Activated CD8-positive, alpha-beta memory T cell treated with anti-CD3 and anti-CD28 coated beads, Interleukin-2, amount 50 U/mL, for 24 hours (primary cell): Measurements from ENCODE around the gene TET3.

Experiments used
- DNase-seq: peaks from one replicate; pipeline ENCODE4 v3.0.0-alpha.2; 2020; ENCODE audit errors: extremely low read depth

The TET3 gene

DNA sequence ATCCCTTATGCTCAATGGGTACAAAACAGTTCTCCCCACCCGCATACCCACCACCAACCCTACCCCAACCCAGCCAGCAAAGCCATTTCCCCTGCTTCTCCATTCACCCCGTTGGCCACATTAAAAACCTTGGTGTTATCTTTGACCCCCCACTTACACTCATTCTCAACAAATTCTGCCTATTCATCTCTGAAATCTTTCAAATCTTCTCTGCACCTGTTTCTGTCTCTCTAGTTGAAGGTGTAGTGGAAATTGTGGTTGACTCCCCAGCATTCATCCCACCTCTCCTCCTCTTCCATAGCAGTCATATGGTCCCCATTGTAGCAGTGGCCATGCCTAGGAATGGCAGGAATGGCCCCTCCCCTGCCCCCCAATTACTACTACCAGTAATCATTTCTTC is 20.5 kb upstream of the TET3 start:
- DNase-seq = no peak

DNA sequence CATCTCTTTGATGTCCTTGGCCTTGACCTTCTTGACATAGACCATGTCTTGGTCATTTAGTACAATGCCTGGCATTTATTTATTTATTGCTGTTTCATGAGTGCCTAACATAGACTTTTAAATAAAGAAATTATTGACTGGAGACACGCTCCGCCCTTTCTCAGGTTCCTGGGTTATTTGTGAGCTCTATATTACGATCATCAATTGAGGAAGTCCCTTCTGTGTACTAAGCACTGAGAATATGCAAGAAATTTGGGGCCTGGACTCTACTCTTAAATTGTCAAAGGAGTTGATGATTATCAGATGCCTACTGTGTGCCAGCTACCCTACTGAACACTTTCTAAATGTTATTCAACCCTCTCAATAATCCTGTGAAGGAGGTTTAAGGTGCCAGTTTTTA is 19.7 kb upstream of the TET3 start:
- DNase-seq = no peak

DNA sequence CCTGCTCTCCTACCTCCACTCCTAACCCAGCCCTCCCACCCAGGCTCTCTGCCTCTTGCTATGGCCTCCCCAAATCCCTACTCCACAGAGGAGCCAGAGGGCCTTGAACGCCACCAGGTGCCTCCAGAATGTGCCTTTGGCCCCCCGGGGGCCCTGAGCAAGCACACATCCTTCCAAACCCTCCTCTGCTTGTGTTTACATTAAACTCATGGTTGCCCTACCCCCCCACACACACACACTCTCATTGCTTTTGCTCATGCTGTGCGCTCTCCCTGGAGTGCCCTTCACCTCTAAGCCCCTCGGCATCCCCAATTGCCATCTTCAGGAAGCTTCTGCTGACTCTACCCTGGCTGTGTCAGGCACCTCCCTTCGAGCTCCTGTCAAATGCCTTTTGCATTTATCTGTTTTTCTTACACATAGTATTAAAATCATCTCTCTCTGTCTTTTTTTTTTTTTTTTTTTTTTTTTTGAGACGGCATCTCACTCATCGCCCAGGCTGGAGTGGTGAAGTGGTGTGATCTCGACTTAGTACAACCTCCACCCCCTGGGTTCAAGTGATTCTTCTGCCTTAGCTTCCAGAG is 16.3 kb upstream of the TET3 start:
- no peak for DNase-seq

DNA sequence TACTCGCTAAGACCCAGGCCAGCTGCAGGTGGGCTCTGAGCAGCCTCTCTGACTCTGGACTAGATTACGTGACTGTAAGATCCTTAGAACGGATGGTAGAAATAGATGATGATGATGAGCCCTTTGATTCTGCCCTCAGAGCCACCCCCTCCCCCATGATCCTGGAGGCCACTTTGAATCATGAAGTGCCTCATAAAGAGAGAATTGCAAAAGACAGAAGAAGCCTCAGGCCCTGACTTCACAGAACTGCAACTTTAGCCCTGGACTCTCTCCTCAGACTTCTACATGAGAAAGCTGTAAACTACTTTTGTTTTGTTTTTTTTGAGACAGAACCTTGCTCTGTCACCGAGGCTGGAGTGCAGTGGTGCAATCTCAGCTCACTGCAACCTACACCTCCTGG is 15.4 kb upstream of the TET3 start:
- no peak for DNase-seq

DNA sequence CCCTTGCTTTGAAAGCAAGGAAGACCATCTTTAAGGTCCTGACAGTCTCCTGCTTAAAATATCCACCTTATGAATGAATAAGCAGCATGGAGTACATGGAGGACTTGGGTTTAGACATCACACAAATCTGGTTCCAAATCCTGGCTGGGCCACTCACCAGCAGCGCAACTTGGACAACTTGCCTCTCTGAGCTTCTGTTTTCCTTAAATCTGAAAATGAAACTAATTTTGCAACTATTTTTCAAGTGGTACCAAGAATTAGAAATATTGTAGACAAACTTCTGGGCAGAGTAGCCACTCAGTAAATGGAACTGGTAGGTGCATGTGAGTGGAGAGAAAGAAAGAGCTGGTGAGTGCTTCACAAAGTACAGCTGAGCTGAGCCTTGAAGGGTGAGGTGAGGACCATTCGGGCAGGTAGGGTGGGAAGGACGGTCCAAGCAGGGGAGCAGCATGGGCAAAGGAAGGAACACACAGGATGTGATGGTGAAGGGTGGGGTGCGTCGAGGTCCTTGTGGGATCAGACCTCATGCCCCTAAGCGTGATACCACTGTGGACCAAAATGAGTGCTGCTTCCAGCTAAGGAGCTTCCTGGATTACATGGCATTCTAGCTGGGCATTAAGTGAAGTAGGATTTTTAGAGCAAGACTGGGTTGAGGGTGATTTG is 14.4 kb upstream of the TET3 start:
- DNase-seq = no peak

DNA sequence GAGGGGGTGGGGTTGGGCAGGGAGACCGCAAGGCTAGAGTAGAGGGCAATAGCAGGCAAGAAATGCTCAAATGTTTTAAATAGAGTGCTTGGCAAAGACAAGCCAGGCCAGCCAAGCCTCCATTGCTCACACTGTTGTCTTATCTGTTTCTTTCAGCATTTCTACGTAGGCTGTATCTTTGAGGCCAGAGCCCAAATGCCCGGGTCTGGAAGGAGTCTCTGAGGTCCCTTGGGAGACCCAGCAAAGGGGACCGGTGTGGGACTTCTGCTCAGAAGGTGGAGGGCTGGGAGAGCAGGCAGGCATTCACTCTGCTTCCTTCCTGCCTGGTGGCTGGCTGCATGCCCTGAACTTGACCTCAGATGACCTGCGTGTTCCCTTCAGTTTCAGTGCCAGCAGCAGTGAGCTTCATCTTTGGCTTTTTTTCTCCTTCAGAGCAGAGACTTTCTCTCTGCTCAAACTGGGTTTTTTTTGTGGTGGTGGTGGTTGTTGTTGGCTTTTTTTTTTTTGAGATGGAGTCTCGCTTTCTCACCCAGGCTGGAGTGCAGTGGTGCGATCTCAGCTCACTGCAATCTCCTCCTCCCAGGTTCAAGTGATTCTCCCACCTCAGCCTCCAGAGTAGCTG is 13.7 kb upstream of the TET3 start:
- no peak for DNase-seq

DNA sequence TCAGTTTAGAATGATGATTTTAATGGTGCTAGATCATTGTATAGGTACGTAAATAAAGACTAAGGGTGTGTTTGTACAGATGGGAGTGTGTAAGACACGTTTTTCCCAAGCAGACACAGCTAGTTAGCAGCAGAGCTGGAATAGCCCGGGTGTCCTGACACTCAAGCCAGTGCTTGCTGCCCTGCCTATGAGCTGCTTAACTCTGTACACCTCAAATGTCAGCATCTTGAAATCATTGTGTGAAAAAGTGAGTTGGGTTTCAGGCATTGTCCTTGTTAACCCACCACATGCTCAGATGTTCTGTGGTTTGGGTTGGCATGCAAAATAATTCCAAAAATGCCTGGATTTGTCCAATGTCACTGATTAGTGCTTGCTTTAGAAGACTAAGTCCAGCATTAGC is 13.0 kb upstream of the TET3 start:
- no peak for DNase-seq

DNA sequence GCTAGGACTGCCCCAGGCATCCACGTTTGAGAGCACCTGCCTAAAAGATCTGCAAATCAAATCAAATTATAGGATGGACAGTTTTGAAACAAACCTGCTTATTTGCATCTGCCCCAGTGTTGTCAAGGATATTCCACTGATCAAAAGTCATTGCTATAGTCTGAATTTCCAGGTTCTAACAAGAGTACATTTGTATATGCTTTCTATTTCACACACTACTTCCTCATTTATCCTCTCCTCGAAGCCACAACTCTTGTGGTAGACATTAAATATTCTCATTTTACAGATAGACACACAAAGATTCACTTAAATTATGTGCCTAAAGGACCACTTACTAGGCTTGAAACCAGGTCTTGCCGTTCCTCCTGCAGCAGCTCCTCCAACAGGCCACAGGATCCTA is 11.9 kb upstream of the TET3 start:
- DNase-seq = no peak

DNA sequence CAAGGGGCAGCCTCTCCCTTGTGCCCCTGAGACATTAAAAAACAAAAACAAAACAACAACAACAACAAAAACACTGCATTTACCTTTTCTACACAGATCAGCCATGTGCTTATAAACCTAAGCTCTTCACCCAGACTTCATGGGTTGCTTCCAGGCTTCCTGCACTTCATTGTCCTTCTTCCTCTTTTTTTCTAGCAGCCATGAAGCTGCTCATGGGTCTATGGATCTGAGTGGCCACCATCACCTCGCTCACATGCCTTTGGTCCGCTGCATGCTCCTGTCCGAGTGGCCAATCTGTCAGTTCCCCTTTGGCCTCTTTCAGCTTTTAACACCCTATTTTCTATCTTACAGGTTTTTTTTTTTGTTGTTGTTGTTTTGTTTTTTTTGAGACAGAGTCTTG is 9.0 kb upstream of the TET3 start:
- DNase-seq = no peak

DNA sequence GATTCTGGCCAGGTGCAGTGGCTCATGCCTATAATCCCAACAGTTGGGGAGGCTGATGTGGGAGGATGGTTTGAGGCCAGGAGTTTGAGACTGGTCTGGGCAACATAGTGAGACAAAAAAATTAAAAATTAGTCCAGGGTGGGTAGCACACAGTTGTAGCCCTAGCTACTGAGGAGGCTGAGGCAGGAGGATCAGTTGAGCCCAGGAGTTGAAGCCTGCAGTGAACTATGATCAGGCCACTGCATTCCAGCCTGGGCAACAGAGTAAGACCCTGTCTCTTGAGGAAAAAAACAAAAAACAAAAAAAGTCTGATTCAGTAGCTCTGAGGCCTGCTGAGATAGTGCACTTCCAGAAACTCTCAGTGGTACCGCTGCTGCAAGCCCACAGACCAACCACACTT is 7.9 kb upstream of the TET3 start:
- DNase-seq = no peak

DNA sequence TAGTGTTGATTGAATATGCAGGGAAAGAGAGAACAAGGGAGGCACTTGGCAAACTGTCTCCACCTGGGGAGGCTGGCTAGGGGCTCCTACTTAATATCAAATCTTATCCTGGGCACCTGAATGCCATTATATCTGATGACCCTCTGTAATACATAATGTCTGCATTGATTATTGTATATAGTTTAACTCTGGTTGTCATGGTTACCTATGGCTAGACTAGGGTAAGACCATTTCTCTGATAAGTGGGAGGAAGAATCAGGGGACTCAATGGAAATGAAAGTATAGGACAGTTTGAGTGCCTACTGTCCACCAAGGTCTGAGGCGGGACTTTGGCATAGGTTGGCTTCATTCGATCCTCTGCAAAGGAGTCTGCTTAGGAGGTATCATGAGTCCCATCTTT is 7.2 kb upstream of the TET3 start:
- no peak for DNase-seq

DNA sequence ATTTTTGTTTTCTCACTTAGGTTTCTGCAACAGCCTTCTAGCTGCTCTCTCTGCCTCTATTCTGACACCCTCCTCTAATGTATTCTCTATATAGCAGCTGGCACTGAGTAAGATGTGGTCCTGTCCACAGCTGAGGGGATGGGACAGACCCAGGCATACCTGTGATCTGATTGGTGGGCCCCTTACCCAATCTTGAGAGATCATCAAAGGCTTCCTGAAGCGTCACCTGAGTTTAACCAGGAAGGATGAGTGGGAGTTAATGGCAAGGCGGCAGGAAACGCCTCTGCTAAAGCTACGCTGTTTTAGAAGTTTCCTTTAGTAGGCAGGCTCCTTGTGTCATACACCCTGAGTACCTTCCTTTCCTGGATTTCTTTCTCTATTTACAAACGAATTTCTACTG is 5.7 kb upstream of the TET3 start:
- no peak for DNase-seq

DNA sequence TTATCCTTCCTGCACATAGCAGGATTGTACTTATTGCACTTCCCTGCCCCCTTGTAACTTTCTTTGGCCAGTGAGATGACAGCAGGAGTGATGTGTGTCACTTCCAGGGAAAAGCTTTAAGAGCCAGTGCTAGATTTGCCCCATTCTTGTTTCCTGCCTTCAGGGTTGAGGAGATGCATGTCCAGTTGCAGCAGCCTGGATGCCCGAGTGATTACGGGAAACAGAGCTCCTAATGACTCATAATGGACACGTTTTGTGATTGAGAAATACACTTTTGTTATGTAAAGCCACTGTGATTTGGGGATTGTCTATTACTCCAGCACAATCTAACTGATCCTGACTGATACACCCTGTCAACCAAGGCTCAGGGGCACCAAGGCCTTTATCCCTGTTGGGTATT is 5.0 kb upstream of the TET3 start:
- no peak for DNase-seq

DNA sequence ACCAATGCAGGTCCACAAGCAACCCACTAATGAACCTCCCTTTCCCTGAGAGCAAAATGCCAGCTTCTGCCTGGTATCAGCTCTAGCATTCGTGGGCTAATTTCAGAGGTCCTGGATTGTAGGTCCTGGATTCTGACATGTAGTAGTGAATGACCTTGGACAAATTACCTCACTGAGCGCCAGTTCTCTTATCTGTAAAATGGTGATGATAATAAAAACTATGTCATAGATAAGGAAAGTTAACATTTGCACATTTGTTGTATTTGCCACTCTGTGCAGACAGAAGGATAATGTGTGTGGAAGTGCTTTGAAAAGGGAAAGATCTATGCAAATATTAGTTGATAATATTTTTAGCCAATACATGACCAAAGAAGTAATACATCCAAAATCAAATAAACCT is 4.1 kb upstream of the TET3 start:
- DNase-seq = no peak

DNA sequence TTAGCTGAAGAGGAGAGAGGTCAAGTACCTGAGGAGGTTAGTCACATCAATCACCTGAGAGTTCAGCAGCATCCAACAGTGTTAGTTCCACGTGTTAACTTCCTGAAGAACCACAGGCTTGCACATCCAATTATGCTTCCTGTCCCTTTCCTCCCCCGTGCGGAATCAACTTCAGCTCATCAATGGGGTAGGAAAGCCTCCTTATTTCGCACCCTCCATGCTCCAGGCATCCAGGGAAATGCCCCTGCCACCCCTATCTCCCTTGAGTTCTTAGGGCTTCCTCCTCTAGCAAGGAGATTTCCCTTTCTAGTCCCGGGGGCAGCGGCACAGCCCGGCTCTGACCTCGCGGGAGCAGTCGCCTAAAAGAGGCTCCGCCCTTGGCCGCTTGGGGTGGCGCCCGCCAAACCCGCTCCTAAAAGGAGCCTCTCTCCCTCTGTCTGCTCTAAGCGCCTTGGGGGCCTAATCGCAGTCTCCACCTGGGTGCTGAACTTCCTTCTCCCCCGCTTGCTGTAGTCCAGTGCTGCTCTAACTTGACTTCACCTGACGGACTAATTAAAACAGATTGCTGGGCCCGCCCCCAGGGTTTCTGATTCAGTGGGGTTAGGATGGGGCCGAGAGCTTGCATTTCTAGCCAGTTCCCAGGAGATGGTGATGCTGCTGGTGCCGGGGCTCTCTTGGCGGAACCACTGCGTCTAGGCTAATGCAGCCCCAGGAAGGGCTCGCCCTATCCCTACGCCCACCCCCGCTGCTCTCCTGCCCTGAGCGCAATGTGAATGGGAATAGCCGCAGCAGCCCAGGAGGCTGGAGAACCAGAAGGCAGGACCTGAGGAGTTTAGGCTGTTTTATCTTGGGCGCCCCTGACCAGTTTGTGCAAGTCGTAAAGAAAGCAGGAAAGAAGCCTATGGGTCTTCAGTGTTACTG is 3.4 kb upstream of the TET3 start:
- no peak for DNase-seq

DNA sequence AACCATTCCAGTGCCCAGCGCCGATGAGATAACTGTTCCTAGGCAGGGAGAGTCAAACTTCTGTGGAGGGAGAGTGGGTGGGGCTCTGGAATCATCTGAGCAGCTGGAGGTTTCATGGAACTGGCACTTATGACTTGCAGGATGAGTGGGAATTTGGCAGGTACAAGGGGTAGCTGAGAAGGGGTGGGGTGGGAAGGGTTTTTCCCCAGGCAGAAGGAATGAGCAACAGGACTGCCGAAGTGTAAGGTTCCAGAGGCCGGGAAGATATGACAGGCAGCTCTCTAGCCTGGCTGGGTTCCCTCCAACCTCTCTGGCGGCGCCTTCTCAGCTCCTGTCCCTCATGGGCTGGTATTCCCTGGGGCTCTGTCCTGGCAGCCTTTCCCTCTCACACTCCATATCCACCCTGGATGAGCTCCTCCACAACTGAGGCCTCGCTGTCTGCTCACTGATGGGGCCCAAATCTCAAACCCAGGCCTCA is 2.5 kb upstream of the TET3 start:
- DNase-seq = no peak

DNA sequence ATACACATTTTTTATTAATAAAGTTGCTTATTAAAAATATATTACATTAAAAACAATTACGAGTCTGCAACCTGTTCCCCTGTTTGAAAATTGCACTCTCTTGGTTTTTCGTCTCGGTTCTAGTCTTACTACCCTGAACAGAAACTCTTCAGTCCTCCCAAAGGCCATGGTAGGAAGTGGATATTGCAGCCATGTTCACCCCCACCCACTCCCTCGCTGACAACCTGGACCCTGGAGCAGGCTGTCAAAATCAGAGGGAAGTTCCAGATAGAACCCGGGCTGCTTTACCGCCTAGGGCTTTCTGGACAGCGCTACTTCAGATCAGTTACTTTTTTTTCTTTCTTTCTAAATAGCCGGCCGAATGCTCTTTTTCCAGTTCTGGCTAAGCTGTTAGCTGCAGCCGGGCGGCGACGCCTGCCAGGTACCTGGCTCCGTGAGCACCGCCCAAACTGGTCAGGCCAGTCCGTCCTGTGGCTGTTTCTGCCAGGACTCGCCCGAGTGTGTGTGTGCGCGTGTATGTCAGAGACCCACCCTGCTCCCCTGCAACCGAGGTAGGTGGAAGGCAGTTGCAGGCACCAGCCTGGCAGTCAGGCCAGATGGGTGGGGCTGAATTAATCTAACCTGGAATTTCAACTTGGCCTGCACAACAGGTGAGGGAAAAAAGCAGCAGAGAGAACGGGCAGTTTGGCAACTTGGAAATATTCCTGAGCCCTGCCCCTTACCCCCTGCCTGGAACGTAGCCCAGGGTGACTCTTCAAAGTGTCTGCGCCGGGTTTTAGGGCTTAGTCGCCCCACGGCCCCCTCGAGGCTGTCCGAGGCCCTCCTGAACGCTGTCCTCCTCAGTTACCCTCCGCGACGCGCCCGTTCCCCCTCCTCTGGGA is 1.1 kb upstream of the TET3 start:
- DNase-seq = no peak

DNA sequence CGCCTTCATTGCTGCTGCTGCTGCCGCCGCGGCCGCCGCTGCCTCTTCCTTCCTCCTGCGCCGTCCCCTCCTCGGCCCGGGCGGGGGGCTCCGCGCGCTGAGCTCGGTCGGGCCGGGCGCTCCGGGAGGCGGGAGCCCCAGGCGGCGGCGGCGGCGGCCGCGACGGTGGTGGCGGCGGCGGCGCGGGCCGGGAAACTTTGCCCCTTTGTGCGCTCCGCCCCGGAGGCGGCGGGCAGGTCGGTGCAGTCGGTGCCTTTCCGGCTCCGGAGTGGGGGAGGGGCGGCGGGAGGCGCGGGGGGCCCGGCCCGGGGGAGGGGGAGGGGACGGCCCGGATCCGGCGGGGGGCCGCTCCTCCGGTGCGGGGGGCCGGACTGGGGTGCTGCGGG is 205 bp downstream of the TET3 start:
- no peak for DNase-seq

DNA sequence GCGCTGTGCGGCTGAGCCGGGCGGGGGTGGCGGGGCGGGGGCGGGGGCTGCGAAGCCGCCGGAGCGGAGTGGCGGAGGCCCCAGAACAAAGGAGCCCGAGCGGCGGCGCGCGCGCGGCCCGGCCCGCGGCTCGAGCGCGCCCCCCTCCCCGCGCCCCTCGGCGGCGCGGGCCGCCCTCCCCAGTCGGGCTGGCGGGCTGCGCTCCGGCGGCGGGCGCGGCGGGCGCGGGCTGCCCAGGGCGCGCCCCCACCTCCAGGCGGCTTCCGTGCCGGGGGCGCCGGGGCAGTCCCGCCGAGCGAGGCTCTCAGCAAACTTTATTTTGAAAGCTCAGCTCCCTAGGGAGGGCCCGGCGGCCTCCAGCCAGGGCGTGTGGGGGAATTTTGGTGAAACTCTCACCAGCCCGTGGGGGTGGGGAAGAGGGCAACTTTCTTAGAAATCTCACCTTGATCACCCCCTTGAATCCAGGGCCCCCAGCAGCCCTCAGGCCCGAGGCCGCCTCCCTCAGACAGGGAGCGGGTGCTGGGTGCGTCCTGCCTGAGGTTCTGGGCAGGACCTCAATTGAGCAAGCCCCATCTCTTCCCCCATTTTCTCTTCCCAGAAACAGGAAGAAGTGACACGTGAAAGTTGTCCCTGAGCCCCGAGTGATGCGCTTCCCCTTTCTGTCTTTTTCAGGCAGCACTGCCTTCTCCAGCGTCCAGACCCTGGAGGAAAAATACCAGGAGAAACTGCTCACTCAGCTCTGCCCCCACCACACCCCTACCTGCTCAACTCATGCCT is 786 bp downstream of the TET3 start:
- no peak for DNase-seq

DNA sequence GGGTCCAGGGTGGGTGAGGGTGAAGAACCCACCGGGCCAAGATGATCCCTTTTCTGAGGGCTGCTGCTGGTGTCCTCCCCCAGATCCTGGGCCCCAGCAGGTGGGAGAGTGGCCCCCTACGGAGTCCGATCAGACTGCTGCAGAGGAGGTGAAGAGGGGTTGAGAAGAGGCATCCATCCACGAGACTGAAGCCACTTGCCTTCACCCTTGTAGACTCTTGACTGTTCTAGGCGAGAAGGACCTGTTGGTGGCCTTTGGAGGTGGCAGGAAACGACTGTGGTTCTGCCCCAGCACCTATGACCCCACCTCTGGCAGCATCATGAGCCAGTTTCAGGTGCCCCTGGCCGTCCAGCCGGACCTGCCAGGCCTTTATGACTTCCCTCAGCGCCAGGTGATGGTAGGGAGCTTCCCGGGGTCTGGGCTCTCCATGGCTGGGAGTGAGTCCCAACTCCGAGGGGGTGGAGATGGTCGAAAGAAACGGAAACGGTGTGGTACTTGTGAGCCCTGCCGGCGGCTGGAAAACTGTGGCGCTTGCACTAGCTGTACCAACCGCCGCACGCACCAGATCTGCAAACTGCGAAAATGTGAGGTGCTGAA is 1.5 kb downstream of the TET3 start:
- DNase-seq = no peak
